HepG2 (cell line): Measurements from ENCODE around the gene PCNX1. TPM values are rescaled to one million over a fixed set of nuclear protein-coding genes. Genes with fewer than 3 reads are reported as not detected.

Experiments used
- ATAC-seq: fragments of 200-7000 bp; cut with Tn5 transposase; 3 replicates; pipeline ENCODE4 v1.9.1; 2020; ENCODE audit warnings: mild to moderate bottlenecking, moderate library complexity
- BruUV-seq: library from RNA; stranded (reverse); fragments of 400-500 nt; replicated peaks from 2 replicates; lab custom pipeline; 2021; lab: Mats Ljungman, UMichigan
- CTCF ChIA-PET: fragments of 300-600 bp; formaldehyde crosslinking; extraction: SDS; loops from one replicate; lab custom pipeline; 2021; ENCODE audit warnings: low total read pairs, inconsistent platforms, low intra/inter-chr PET ratio; lab: Yijun Ruan, JAX
- POLR2A ChIA-PET: fragments of 350-600 bp; sonication (Branson Sonifier 250); formaldehyde crosslinking; loops from one replicate; lab custom pipeline; 2020; ENCODE audit warnings: antibody characterized with exemption, inconsistent platforms; lab: Yijun Ruan, JAX
- DNase-seq: peaks from one replicate; pipeline ENCODE4 v3.0.0-alpha.2; 2015; ENCODE audit warnings: low spot score
- FAIRE-seq: peaks from 3 replicates; lab custom pipeline; 2011; peaks lifted over from hg19 to GRCh38; lab: Jason Lieb, UNC
- H2AFZ ChIP-seq: one replicate; pipeline ENCODE4 v1.6.1; 2011; ENCODE audit warnings: low read length, inconsistent platforms
- H3K27ac ChIP-seq: fragments of 300-600 bp; 3 replicates; pipeline ENCODE4 v1.8.0; 2011; ENCODE audit warnings: mixed run types, mild to moderate bottlenecking, mixed read lengths, low read length, inconsistent platforms; ENCODE audit not compliant: insufficient read depth; ENCODE audit errors: extremely low read length
- H3K27me3 ChIP-seq, 2 experiments: fragments of 200-600 bp in 1 of 2; 2 replicates in 1 of 2; 3 replicates in 1 of 2; pipeline versions ENCODE4 v1.6.0 to v1.8.0; 2011; ENCODE audit warnings: low read length in 2 of 2, mild to moderate bottlenecking in 2 of 2, moderate library complexity in 2 of 2, inconsistent platforms in 1 of 2; ENCODE audit not compliant: insufficient read depth in 2 of 2, control insufficient read depth in 1 of 2
- H3K36me3 ChIP-seq, 2 experiments: fragments of 200-600 bp in 1 of 2; replicated peaks in 1 of 2; 2 replicates in 1 of 2; 3 replicates in 1 of 2; pipeline versions ENCODE4 v1.5.1 to v1.8.0; 2011; ENCODE audit warnings: low read length in 2 of 2, inconsistent platforms in 1 of 2; ENCODE audit not compliant: insufficient read depth in 2 of 2, control insufficient read depth in 1 of 2
- H3K4me1 ChIP-seq: 2 replicates; pipeline ENCODE4 v1.5.1; 2012; ENCODE audit warnings: low read length, inconsistent platforms; ENCODE audit not compliant: insufficient read depth
- H3K4me2 ChIP-seq: 2 replicates; pipeline ENCODE4 v1.6.0; 2011; ENCODE audit warnings: low read depth, low read length, inconsistent platforms
- H3K4me3 ChIP-seq, 3 experiments: fragments of 200-600 bp in 1 of 3; sonication (generic), shearing (Covaris generic) in 1 of 3; replicated peaks in 1 of 3; 2 replicates each; pipeline ENCODE4 v1.5.1; 2011 to 2016; ENCODE audit warnings: low read length in 3 of 3, inconsistent platforms in 2 of 3, low read depth in 2 of 3, mild to moderate bottlenecking in 2 of 3, control low read depth in 1 of 3, mixed read lengths in 1 of 3; ENCODE audit not compliant: insufficient read depth in 1 of 3
- H3K79me2 ChIP-seq: one replicate; pipeline ENCODE4 v1.6.1; 2011; ENCODE audit warnings: low read length, inconsistent platforms; ENCODE audit not compliant: insufficient read depth
- H3K9ac ChIP-seq: 2 replicates; pipeline ENCODE4 v1.6.0; 2011; ENCODE audit warnings: mild to moderate bottlenecking, low read depth, low read length, inconsistent platforms; ENCODE audit not compliant: insufficient read depth
- H3K9me3 ChIP-seq: 2 replicates; pipeline ENCODE4 v1.5.1; 2012; ENCODE audit warnings: mild to moderate bottlenecking, low read length
- H4K20me1 ChIP-seq: 2 replicates; pipeline ENCODE4 v1.6.0; 2011; ENCODE audit warnings: inconsistent platforms, mild to moderate bottlenecking, low read length, moderate library complexity; ENCODE audit not compliant: insufficient read depth
- AKAP8 ChIP-seq: sonication (generic); formaldehyde crosslinking; IDR thresholded peaks from 2 replicates; pipeline ENCODE4 v1.5.1; 2020; ENCODE audit warnings: mild to moderate bottlenecking, missing genetic modification reagents
- CREBL2 ChIP-seq: sonication (generic); formaldehyde crosslinking; IDR thresholded peaks from 2 replicates; pipeline ENCODE4 v1.8.1; 2023; ENCODE audit warnings: missing genetic modification reagents, mild to moderate bottlenecking, borderline replicate concordance
- CSRNP2 ChIP-seq: sonication (generic); formaldehyde crosslinking; conservative IDR thresholded peaks from 2 replicates; pipeline ENCODE4 v1.8.0; 2022; ENCODE audit warnings: low read depth, missing genetic modification reagents
- DBP ChIP-seq: sonication (generic); formaldehyde crosslinking; IDR thresholded peaks from 2 replicates; pipeline ENCODE4 v1.4.0; 2020; ENCODE audit warnings: missing genetic modification reagents; ENCODE audit errors: not compliant biosample characterization
- HIC2 ChIP-seq: sonication (generic); formaldehyde crosslinking; IDR thresholded peaks from 2 replicates; pipeline ENCODE4 v1.9.0; 2022; ENCODE audit warnings: low read depth, missing genetic modification reagents
- LRRFIP1 ChIP-seq: sonication (generic); formaldehyde crosslinking; conservative IDR thresholded peaks from 2 replicates; pipeline ENCODE4 v1.4.0; 2020; ENCODE audit warnings: missing genetic modification reagents
- MAZ ChIP-seq, 2 experiments: sonication (generic) in 1 of 2; formaldehyde crosslinking in 1 of 2; IDR thresholded peaks; 2 replicates each; pipeline versions ENCODE4 v1.5.0 to v1.6.1; 2012 to 2020; ENCODE audit warnings: low read depth in 2 of 2, mild to moderate bottlenecking in 2 of 2, borderline replicate concordance in 1 of 2, improper control_type of control experiment in 1 of 2, low read length in 1 of 2, missing genetic modification reagents in 1 of 2, moderate library complexity in 1 of 2
- NKX3-1 ChIP-seq: sonication (generic); formaldehyde crosslinking; IDR thresholded peaks from 2 replicates; pipeline ENCODE4 v1.5.0; 2020; ENCODE audit warnings: missing genetic modification reagents
- RFX5 ChIP-seq: IDR thresholded peaks from 2 replicates; pipeline ENCODE4 v1.6.1; 2011; ENCODE audit warnings: low read depth, low read length, improper control_type of control experiment
- SNAPC5 ChIP-seq: sonication (generic); formaldehyde crosslinking; IDR thresholded peaks from 2 replicates; pipeline ENCODE4 v1.8.1; 2023; ENCODE audit warnings: mild to moderate bottlenecking, missing genetic modification reagents, borderline replicate concordance
- YEATS2 ChIP-seq: sonication (generic); formaldehyde crosslinking; IDR thresholded peaks from 2 replicates; pipeline ENCODE4 v1.4.0; 2020; ENCODE audit warnings: missing genetic modification reagents, borderline replicate concordance
- ZBTB3 ChIP-seq: sonication (generic); formaldehyde crosslinking; IDR thresholded peaks from 2 replicates; pipeline ENCODE4 v1.4.0; 2020; ENCODE audit warnings: low read depth, mild to moderate bottlenecking, moderate library complexity, missing genetic modification reagents, borderline replicate concordance
- ZNF143 ChIP-seq: sonication (generic); formaldehyde crosslinking; IDR thresholded peaks from 2 replicates; pipeline ENCODE4 v1.4.0; 2020; ENCODE audit warnings: missing genetic modification reagents
- ZNF501 ChIP-seq: sonication (generic); formaldehyde crosslinking; IDR thresholded peaks from 2 replicates; pipeline ENCODE4 v1.5.1; 2020; ENCODE audit warnings: mild to moderate bottlenecking, moderate library complexity, missing genetic modification reagents
- WGBS: methylation state at CpG from one replicate; pipeline ENCODE4 v1.1.6; 2017; ENCODE audit warnings: low lambda C conversion rate; 5-methylcytosine and 5-hydroxymethylcytosine counted together
- in situ Hi-C: cut with HindIII; loops from 2 replicates; pipeline ENCODE4 v1.10.0; 2017; ENCODE audit warnings: low pct_unique_long_range_greater_than_20kb; ENCODE audit not compliant: extremely low pct_ligation_motif_present
- intact Hi-C: fragments of 100-400 bp; cut with micrococcal nuclease; formaldehyde crosslinking; loops from one replicate; pipeline ENCODE4 v1.10.0; 2022; ENCODE audit not compliant: unreplicated experiment
- polyA plus RNA-seq, 8 experiments: library from polyadenylated mRNA; depleted of rRNA in 3 of 8; stranded (reverse) in 7 of 8; unstranded in 1 of 8; fragments of >200 nt; fragmentation: Illumina TruSeq in 4 of 8; extraction: Trizol in 4 of 8; gene quantifications; 2 replicates each; pipeline versions ENCODE4 v1.2.1 to v1.2.3, GENCODE V29; 2011 to 2016; ENCODE audit warnings: low read depth in 4 of 8, missing spikeins in 1 of 8, mixed read lengths in 1 of 8; ENCODE audit not compliant: insufficient read depth in 1 of 8
- total RNA-seq, 5 experiments: library from RNA; depleted of rRNA; stranded (reverse); fragments of >200 nt; fragmentation: Illumina TruSeq; extraction: Trizol; gene quantifications; 2 replicates each; pipeline ENCODE4 v1.2.3, GENCODE V29; 2016; ENCODE audit warnings: low read depth in 1 of 5

PCNX1 gene
- total and polyA plus RNA-seq, 2 of the 13 experiments (the other 11 are each of a cell fraction or from before 2014, with no cell fraction given), result 24.9 to 30.3 TPM

GRCh38 chr14:71003156-71003555, 95.9 kb downstream of the PCNX1 start (continued):
- TF ChIP-seq DBP, result no peak
- no peak for TF ChIP-seq YEATS2 (CRISPR knock-in tag)
- no peak for TF ChIP-seq CSRNP2
- no peak for TF ChIP-seq HIC2
- TF ChIP-seq AKAP8 (CRISPR knock-in tag), result no peak
- no peak for TF ChIP-seq ZNF143 (CRISPR knock-in tag)
- no peak for TF ChIP-seq RFX5
- no peak for TF ChIP-seq NKX3-1
- no peak for TF ChIP-seq ZBTB3

GRCh38 chr14:71004481-71004880, 97.2 kb downstream of the PCNX1 start:
- intact Hi-C loops, result no loop called here
- ChIA-PET CTCF (no interaction called here), POLR2A (no interaction called here)
- ATAC-seq (no peak), DNase-seq (no peak), FAIRE-seq (no peak)
- in situ Hi-C loops, result no loop called here
- no peak overlapping the region for H3K4me3 ChIP-seq
- H3K36me3 ChIP-seq, result 0 out of 5 replicates have a peak, but pooled peaks cover 0 to 4% of the 10 kb centered on the region in 2 experiments
- H3K9me3 ChIP-seq, result no peaks in the 10 kb centered on the region
- H3K4me2 ChIP-seq, result no peak overlapping the region
- H3K9ac ChIP-seq, result no peak overlapping the region
- no peak overlapping the region for H2AFZ ChIP-seq
- no peak overlapping the region for H3K27ac ChIP-seq
- BruUV-seq, result no TSS peak
- no peaks in the 10 kb centered on the region for H3K79me2 ChIP-seq
- H3K27me3 ChIP-seq, result no peaks in the 10 kb centered on the region
- H3K4me1 ChIP-seq, result peaks cover 8% of the 10 kb centered on the region
- 96% methylated on average over 2 of the region's 2 CpGs for WGBS
- H4K20me1 ChIP-seq, result no peaks in the 10 kb centered on the region
- no peak for TF ChIP-seq ZNF501 (CRISPR knock-in tag)
- TF ChIP-seq CREBL2 (CRISPR knock-in tag), result no peak
- no peak for TF ChIP-seq SNAPC5 (CRISPR knock-in tag)
- TF ChIP-seq MAZ (IDR thresholded peaks at IDR 0.05; ENCODE audit: borderline replicate concordance, low read depth, low read length), result no peak
- no peak for TF ChIP-seq MAZ (CRISPR knock-in tag; IDR thresholded peaks at IDR 0.05; ENCODE audit: low read depth)
- TF ChIP-seq LRRFIP1, result no peak
